Neural progenitor cell (in vitro differentiated cells): ENCODE data around the gene RNU2-63P. TPM values are rescaled to one million over a fixed set of nuclear protein-coding genes. Genes with fewer than 3 reads are reported as not detected.

Experiments used
- DNase-seq: peaks from one replicate; pipeline ENCODE4 v3.0.0-alpha.2; 2016; ENCODE audit warnings: low spot score
- H2AFZ ChIP-seq: fragments of 200-600 bp; sonication (generic); replicated peaks from 2 replicates; pipeline ENCODE4 v1.6.1; 2016; ENCODE audit warnings: antibody characterized with exemption
- H3F3A ChIP-seq: fragments of 200-600 bp; sonication (generic); 2 replicates; pipeline ENCODE4 v1.6.1; 2016; ENCODE audit warnings: antibody characterized with exemption, low read depth
- H3K27ac ChIP-seq: fragments of 200-600 bp; sonication (generic); 2 replicates; pipeline ENCODE4 v1.5.1; 2016; ENCODE audit warnings: mild to moderate bottlenecking
- H3K27me3 ChIP-seq: fragments of 200-600 bp; sonication (generic); 2 replicates; pipeline ENCODE4 v1.6.1; 2016; ENCODE audit warnings: mild to moderate bottlenecking, moderate library complexity
- H3K36me3 ChIP-seq: fragments of 200-600 bp; sonication (generic); 2 replicates; pipeline ENCODE4 v1.5.1; 2016
- H3K4me1 ChIP-seq: fragments of 200-600 bp; sonication (generic); 2 replicates; pipeline ENCODE4 v1.6.1; 2016; ENCODE audit warnings: mixed run types
- H3K4me2 ChIP-seq: fragments of 200-600 bp; sonication (generic); 2 replicates; pipeline ENCODE4 v1.6.1; 2016
- H3K4me3 ChIP-seq: fragments of 200-600 bp; sonication (generic); 2 replicates; pipeline ENCODE4 v1.5.1; 2016
- H3K79me2 ChIP-seq: fragments of 200-600 bp; sonication (generic); 2 replicates; pipeline ENCODE4 v1.6.1; 2016; ENCODE audit warnings: low read depth
- H3K9ac ChIP-seq: fragments of 200-600 bp; sonication (generic); 2 replicates; pipeline ENCODE4 v1.6.1; 2016
- H3K9me3 ChIP-seq: fragments of 200-600 bp; sonication (generic); 2 replicates; pipeline ENCODE4 v1.5.1; 2016; ENCODE audit warnings: low read depth
- H4K20me1 ChIP-seq: fragments of 200-600 bp; sonication (generic); 2 replicates; pipeline ENCODE4 v1.6.1; 2016; ENCODE audit warnings: low read depth
- H3K27ac Mint-ChIP-seq: 3 replicates; pipeline ENCODE4 v1.8.0; 2021; ENCODE audit warnings: mixed read lengths
- H3K27me3 Mint-ChIP-seq: 2 replicates; pipeline ENCODE4 v1.8.0; 2022; ENCODE audit warnings: low read depth, mild to moderate bottlenecking, inconsistent platforms, moderate library complexity, mixed read lengths; ENCODE audit not compliant: insufficient read depth
- H3K36me3 Mint-ChIP-seq: 3 replicates; pipeline ENCODE4 v1.8.0; 2021; ENCODE audit warnings: mixed read lengths
- H3K4me1 Mint-ChIP-seq: 3 replicates; pipeline ENCODE4 v1.8.0; 2021; ENCODE audit warnings: mixed read lengths
- H3K4me3 Mint-ChIP-seq: 3 replicates; pipeline ENCODE4 v1.8.0; 2021; ENCODE audit warnings: mild to moderate bottlenecking, moderate library complexity, mixed read lengths
- H3K9me3 Mint-ChIP-seq: 3 replicates; pipeline ENCODE4 v1.8.0; 2020; ENCODE audit warnings: mixed read lengths
- CTCF ChIP-seq: fragments of 200-600 bp; sonication (generic); IDR thresholded peaks from 2 replicates; pipeline ENCODE4 v1.5.1; 2017; ENCODE audit warnings: antibody characterized with exemption, mild to moderate bottlenecking
- EZH2 ChIP-seq: fragments of 200-600 bp; sonication (generic); IDR thresholded peaks from 2 replicates; pipeline ENCODE4 v1.6.1; 2017; ENCODE audit warnings: antibody characterized with exemption, mild to moderate bottlenecking, moderate library complexity
- EZH2phosphoT487 ChIP-seq: fragments of 200-600 bp; sonication (generic); IDR thresholded peaks from 2 replicates; pipeline ENCODE4 v1.6.1; 2017; ENCODE audit warnings: antibody characterized with exemption
- total RNA-seq: library from RNA; depleted of rRNA; stranded (reverse); fragments of >200 nt; gene quantifications from 2 replicates; pipeline ENCODE4 v1.2.3, GENCODE V29; 2015; ENCODE audit warnings: low replicate concordance

Gene RNU2-63P
- total RNA-seq, 1 donor from 2014 or later: not detected

DNA sequence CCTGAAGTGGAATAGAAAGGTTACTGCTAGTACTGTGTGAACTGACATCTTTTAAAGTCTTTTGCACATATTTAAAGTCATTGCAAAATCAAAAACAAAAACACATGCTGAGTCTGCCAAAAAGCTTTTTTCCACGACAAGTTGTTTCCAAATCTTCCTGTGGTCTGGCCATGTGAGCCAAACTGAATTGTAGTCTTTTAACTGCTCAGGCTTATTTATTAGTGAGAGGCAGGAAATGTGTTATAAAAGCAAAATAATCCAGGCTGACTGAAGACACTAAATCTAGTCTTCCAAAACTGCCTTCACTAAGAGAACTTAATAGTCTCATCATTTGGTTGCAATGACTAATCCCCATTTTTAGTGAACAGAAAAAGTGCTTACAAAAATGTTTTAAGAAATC lies 36.9 kb upstream of the RNU2-63P start:
- peaks cover 8% of the 10 kb centered on the region for H3K36me3 ChIP-seq
- H3K4me1 Mint-ChIP-seq: peaks cover 27% of the 10 kb centered on the region
- H3K9me3 Mint-ChIP-seq: no peaks in the 10 kb centered on the region
- H3F3A ChIP-seq: no peaks in the 10 kb centered on the region
- DNase-seq: no peak
- peaks cover 9% of the 10 kb centered on the region for H4K20me1 ChIP-seq
- no peak overlapping the region for H3K9ac ChIP-seq
- H3K4me3 ChIP-seq: no peak overlapping the region
- no peak overlapping the region for H3K27ac Mint-ChIP-seq
- no peak overlapping the region for H2AFZ ChIP-seq
- peaks cover 13% of the 10 kb centered on the region for H3K36me3 Mint-ChIP-seq
- no peak overlapping the region for H3K27ac ChIP-seq
- peaks cover 18% of the 10 kb centered on the region for H3K4me1 ChIP-seq
- H3K4me3 Mint-ChIP-seq: no peak overlapping the region
- H3K27me3 Mint-ChIP-seq: no peaks in the 10 kb centered on the region
- H3K79me2 ChIP-seq: peaks cover 54% of the 10 kb centered on the region
- no peaks in the 10 kb centered on the region for H3K27me3 ChIP-seq
- H3K4me2 ChIP-seq: peak overlapping the region; percentile 76
- H3K9me3 ChIP-seq: no peaks in the 10 kb centered on the region
- TF ChIP-seq CTCF: no peak
- no peak for TF ChIP-seq EZH2
- TF ChIP-seq EZH2phosphoT487: no peak

DNA sequence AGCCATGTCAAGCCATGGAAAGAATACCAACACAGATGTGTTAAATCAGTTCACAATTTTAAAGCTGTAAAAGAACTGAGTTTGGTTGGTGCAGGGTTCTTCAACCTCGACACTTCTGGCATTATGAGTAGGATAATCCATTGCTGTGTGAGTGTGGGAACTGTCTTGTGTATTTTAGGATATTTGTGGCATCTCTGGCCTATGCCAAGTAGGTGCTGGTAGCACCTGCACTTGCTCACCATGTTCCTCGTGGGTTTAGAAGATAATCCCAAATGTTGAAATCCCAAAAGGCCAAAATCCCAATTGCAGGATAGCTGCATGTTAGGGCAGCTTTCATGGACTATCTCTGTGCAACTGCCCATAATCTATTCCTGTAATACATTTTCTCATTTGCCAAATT lies 35.4 kb upstream of the RNU2-63P start:
- no peaks in the 10 kb centered on the region for H3K9me3 Mint-ChIP-seq
- H3K27me3 Mint-ChIP-seq: no peaks in the 10 kb centered on the region
- H3K27ac Mint-ChIP-seq: no peak overlapping the region
- Histone ChIP-seq H3K79me2 (peaks cover 54% of the 10 kb centered on the region), H3K9ac (no peak overlapping the region), H4K20me1 (peaks cover 9% of the 10 kb centered on the region), H3K4me2 (no peak overlapping the region), H3K4me1 (peaks cover 18% of the 10 kb centered on the region), H3K4me3 (no peak overlapping the region), H3F3A (no peaks in the 10 kb centered on the region), H3K27ac (no peak overlapping the region), H3K9me3 (no peaks in the 10 kb centered on the region), H3K36me3 (peaks cover 8% of the 10 kb centered on the region), H2AFZ (no peak overlapping the region), H3K27me3 (no peaks in the 10 kb centered on the region)
- no peak for TF ChIP-seq CTCF
- TF ChIP-seq EZH2: no peak
- no peak for TF ChIP-seq EZH2phosphoT487
- H3K36me3 Mint-ChIP-seq: peaks cover 13% of the 10 kb centered on the region
- no peak overlapping the region for H3K4me3 Mint-ChIP-seq
- peaks cover 27% of the 10 kb centered on the region for H3K4me1 Mint-ChIP-seq
- DNase-seq: no peak

DNA sequence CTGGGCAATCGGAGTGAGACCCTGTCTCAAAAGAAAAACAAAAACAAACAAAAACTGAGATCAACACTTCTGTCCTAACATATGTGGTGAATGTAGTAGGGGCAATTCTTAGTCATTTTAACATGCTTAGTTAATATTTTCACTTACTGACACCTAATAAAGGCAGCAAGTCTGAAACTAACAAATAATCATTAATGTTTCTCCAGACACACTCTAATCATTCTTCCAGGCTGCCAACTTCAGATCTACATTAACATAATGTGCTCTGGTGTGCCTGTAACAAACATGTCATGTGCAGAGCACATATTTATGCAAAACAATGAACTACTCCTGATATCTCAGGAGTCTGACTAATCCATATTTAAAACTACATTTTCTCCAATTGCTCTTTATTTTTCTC lies 33.3 kb upstream of the RNU2-63P start:
- Mint-ChIP-seq H3K4me3 (no peak overlapping the region), H3K27me3 (no peaks in the 10 kb centered on the region)
- H3K27me3 ChIP-seq: no peaks in the 10 kb centered on the region

More for the DNA sequence above, 33.3 kb upstream of the RNU2-63P start:
- Histone ChIP-seq H3K36me3 (peaks cover 8% of the 10 kb centered on the region), H3K9ac (no peak overlapping the region), H3K4me2 (no peak overlapping the region), H3K4me1 (peaks cover 15% of the 10 kb centered on the region), H4K20me1 (peaks cover 9% of the 10 kb centered on the region), H3K79me2 (peaks cover 52% of the 10 kb centered on the region), H2AFZ (no peak overlapping the region), H3K4me3 (no peak overlapping the region), H3K9me3 (no peaks in the 10 kb centered on the region), H3F3A (no peaks in the 10 kb centered on the region), H3K27ac (no peak overlapping the region)
- Mint-ChIP-seq H3K36me3 (peaks cover 16% of the 10 kb centered on the region), H3K4me1 (peaks cover 15% of the 10 kb centered on the region), H3K27ac (no peak overlapping the region), H3K9me3 (no peaks in the 10 kb centered on the region)
- TF ChIP-seq EZH2phosphoT487 (no peak), EZH2 (no peak), CTCF (no peak)
- DNase-seq: no peak
